NCI-H774 (cell line): Measurements from ENCODE around the gene SNAP23.

Source experiments
- DNase-seq: peaks from one replicate; lab custom pipeline; 2025; lab: John Stamatoyannopoulos, UW

SNAP23 gene

DNA sequence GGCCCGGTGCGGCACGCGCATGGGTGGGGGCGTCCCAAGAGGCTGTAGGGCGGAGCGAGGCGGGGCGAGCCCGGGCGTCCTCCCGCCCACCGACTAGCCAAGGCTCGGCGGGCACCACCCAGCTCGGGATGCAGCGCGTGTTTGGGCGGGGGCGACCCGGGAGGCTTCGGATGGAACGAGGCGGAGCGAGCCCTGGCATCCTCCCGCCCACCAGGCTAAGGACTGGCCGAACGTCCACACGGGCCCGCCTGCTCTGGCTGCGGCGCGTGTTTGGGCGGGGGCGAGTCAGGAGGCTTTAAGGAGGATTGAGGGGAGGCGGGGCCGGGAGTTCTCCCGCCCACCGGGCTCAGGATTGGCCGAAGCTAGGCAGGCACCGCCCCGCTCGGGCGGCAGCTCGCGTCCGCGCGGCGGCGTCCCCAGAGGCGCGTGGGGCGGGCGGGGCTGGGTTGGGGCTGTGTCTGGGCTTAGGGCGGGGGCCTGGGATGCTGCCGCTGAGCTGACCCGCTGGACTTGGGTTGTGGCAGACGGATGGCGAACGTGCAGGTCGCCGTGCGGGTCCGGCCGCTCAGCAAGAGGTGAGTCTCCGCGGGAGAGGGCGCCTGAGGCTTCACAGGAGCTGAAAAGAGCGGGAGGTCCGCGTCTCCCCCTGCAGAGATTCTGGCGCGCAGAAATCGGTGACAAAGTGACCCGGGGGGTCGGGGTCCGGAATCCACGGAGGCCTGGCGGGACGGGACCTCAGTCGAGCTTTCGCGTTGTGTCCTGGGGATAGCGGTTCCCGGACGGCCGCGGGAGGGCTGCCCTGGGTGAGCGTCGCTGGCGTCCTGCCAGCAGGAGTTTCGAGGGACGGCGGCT lies 80.0 kb downstream of the SNAP23 start, which contains the start of gene STARD9:
TSS of gene STARD9 (plus strand) at position 419 of the 852 bp plus-strand sequence. CDS start at position 529, 110 bp downstream.
- DNase-seq = peak; percentile 96

GRCh38 chr15:42576040-42576594 lies 80.7 kb downstream of the SNAP23 start:
- no peak for DNase-seq

GRCh38 chr15:42576776-42577175 lies 81.3 kb downstream of the SNAP23 start:
- DNase-seq = no peak

DNA sequence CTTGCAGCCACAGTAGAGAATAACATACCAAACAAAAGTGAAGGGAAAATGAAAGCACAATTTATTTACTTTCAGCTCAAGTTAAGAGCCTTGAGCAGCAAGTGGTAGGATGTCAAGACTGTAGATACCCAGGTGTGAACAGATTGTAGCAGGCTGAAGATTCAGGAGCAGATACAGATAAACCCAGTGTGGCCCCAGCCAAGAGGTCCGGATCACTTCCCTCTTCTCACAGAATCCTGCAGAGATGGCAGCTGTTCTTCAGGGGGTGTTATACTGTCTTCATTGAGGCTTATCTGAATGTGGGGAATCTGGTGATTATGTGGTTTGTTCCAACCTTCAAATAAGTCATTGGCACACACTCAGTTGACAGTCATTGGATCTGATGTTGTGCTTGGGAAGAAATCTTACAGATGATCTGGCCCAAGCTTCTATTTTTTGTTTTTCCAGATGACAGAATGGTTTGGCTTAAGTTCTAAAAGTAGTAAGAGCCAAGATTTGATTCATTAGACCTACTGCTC lies 82.1 kb downstream of the SNAP23 start:
- no peak for DNase-seq

DNA sequence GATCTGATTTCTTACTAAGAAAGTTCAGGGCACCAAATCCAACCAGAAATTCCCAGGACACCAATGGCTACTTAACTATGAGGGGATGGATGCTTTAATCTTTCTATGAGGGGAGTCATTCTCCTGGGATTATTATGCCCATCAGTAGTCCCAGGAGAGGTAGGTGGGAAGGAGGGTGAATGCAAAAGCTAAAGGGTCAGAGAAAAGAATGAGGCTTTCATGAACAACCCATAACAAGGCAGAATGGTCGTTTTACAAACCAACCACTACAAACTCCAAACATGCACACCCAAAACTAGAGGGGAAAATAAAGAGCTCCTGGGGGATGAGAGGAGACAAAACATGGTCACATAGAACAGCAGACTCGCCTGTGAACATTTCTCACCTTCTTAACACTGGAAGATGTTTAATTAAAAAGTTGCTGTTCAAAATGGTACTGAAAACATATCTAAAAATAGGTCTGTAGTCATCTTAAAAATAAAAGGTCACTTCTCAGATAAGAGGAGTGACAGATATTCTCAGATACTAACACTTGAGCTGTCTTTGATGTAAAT lies 83.6 kb downstream of the SNAP23 start:
- DNase-seq = no peak

DNA sequence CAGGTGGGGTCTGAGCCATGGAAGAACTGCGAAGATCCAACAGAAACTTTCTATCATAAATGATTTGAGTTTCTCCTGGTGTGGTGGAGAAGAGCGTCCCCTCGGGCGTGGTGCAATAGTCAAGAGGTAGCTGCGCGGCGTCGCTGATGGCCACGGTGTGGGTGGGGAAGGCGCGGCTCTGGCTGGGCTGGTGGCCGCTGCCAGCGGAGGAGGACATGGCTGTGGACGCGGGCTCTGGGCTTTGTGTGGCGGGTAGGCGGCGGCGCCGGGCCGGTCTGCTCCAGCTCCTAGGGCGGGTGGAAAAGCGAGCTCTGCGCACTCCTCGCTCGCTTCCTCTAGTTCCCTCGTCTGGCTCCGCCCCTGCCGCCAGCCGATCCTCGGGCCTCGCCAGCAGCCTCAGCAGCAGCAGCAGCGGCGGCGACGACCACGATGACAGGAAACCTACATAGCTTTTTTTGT lies 85.9 kb downstream of the SNAP23 start:
- DNase-seq = peak; percentile 81
